Measurements from ENCODE around the gene LPP. TPM values are rescaled to one million over a fixed set of nuclear protein-coding genes. Genes with fewer than 3 reads are reported as not detected.
A peak's percentile ranks its signal among the peaks of the same experiment; 100 is the strongest.

Gene LPP
- total RNA-seq, 4 donors from 2014 or later, result 1,872 to 3,079 (median 2,300) TPM

DNA sequence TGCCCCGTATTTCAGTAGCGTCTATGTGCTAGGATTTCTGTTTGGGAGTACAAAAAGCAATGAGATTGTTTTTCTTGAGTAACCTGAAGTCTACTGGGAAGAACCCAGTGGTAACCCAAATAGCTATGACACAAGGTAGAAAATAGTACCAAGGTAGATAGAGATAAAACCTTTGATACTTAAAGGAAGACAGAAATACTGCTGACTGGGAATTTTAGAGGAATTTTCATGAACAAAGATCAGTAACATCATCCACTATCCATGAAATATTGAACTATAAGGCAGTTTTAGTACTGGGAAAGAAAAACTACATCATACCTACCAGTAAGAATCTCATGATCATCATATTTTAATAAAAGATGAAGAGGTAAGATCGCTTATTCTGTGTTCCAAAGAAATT, 489.8 kb downstream of the LPP start:
- DNase-seq (ENCODE audit: extremely low spot score), result no peak
- H3K27me3 ChIP-seq, result no peaks in the 10 kb centered on the region
- no peaks in the 10 kb centered on the region for H3K36me3 ChIP-seq
- 93% methylated on average over 3 of the region's 3 CpGs for WGBS
- intact Hi-C loops (cut with DNase I), result no loop called here
- peaks cover 31 to 73% (median 62%) of the 10 kb centered on the region in 4 donors for H3K4me1 ChIP-seq
- H3K4me3 ChIP-seq, result no peak overlapping the region
- H3K27ac ChIP-seq (replicated peaks in 1 of 4), result peak overlapping the region in 2 of 4 donors; percentile 14 to 15
- H3K9me3 ChIP-seq, result no peaks in the 10 kb centered on the region
- TF ChIP-seq POLR2AphosphoS5 (IDR thresholded peaks at IDR 0.05) (no peak), POLR2A (IDR thresholded peaks at IDR 0.05; ENCODE audit: low read depth) (no peak), EP300 (IDR thresholded peaks at IDR 0.05) (no peak)
- TF ChIP-seq, protein P1, sequence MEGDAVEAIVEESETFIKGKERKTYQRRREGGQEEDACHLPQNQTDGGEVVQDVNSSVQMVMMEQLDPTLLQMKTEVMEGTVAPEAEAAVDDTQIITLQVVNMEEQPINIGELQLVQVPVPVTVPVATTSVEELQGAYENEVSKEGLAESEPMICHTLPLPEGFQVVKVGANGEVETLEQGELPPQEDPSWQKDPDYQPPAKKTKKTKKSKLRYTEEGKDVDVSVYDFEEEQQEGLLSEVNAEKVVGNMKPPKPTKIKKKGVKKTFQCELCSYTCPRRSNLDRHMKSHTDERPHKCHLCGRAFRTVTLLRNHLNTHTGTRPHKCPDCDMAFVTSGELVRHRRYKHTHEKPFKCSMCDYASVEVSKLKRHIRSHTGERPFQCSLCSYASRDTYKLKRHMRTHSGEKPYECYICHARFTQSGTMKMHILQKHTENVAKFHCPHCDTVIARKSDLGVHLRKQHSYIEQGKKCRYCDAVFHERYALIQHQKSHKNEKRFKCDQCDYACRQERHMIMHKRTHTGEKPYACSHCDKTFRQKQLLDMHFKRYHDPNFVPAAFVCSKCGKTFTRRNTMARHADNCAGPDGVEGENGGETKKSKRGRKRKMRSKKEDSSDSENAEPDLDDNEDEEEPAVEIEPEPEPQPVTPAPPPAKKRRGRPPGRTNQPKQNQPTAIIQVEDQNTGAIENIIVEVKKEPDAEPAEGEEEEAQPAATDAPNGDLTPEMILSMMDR (IDR thresholded peaks at IDR 0.05), result no peak

- Histone ChIP-seq H3K27ac (replicated peaks in 1 of 4) (peak overlapping the region in 3 of 4 donors; percentile 8 to 39 (median 35)), H3K4me1 (peaks cover 25 to 81% (median 55%) of the 10 kb centered on the region in 4 donors), H3K4me3 (no peak overlapping the region), H3K9me3 (no peaks in the 10 kb centered on the region), H3K36me3 (no peaks in the 10 kb centered on the region), H3K27me3 (no peaks in the 10 kb centered on the region)
- TF ChIP-seq EP300 (IDR thresholded peaks at IDR 0.05) (no peak), POLR2AphosphoS5 (IDR thresholded peaks at IDR 0.05) (no peak), POLR2A (IDR thresholded peaks at IDR 0.05; ENCODE audit: low read depth) (no peak)
- TF ChIP-seq, protein P1 (IDR thresholded peaks at IDR 0.05), result no peak
- 0% methylated on average over 1 of the region's 1 CpG for WGBS
- no peak for DNase-seq (ENCODE audit: extremely low spot score)
- intact Hi-C loops (cut with DNase I), result no loop called here
These were observed 492.6 kb downstream of the LPP start for GRCh38 chr3:188646592-188646991.

DNA sequence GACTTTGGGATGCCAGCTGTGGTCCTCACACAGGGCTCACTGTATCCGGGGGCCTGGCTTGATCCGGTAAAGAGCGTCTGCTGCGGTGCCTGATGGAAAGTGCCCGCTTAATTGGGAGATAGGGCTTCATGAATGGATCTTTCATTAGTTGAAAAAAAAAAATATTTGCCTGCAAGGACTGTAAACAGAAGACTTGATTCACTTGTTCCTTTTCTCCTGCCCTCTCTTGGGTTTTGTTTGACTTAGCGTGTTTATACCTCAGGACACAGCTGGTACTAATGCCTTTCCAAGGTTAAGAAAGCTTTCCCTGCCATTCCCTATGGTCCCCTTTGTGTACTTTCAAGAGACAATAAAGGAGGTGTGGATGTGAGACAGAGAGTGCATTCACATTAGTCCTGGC, 493.3 kb downstream of the LPP start:
- DNase-seq (ENCODE audit: extremely low spot score), result no peak
- H3K4me1 ChIP-seq, result peaks cover 20 to 80% (median 51%) of the 10 kb centered on the region in 4 donors
- no peak for TF ChIP-seq POLR2AphosphoS5 (IDR thresholded peaks at IDR 0.05)
- TF ChIP-seq, protein P1 (IDR thresholded peaks at IDR 0.05), result no peak
- no peak for TF ChIP-seq POLR2A (IDR thresholded peaks at IDR 0.05; ENCODE audit: low read depth)
- no peak for TF ChIP-seq EP300 (IDR thresholded peaks at IDR 0.05)
- intact Hi-C loops (cut with DNase I), result no loop called here
- no peaks in the 10 kb centered on the region for H3K36me3 ChIP-seq
- H3K27me3 ChIP-seq, result no peaks in the 10 kb centered on the region
- 85% methylated on average over 6 of the region's 6 CpGs for WGBS
- no peak overlapping the region for H3K4me3 ChIP-seq
- peak overlapping the region in 3 of 4 donors; percentile 8 to 39 (median 35) for H3K27ac ChIP-seq (replicated peaks in 1 of 4)
- H3K9me3 ChIP-seq, result no peaks in the 10 kb centered on the region

GRCh38 chr3:188649521-188649920, 495.6 kb downstream of the LPP start:
- intact Hi-C loops (cut with DNase I), result no loop called here
- no peak for DNase-seq (ENCODE audit: extremely low spot score)
- Histone ChIP-seq H3K9me3 (no peaks in the 10 kb centered on the region), H3K27ac (replicated peaks in 1 of 4) (no peak overlapping the region), H3K4me1 (peaks cover 20 to 79% (median 50%) of the 10 kb centered on the region in 4 donors), H3K4me3 (no peak overlapping the region), H3K27me3 (no peaks in the 10 kb centered on the region), H3K36me3 (no peaks in the 10 kb centered on the region)
- WGBS, result 80% methylated on average over 2 of the region's 2 CpGs
- no peak for TF ChIP-seq POLR2A (IDR thresholded peaks at IDR 0.05; ENCODE audit: low read depth)
- TF ChIP-seq POLR2AphosphoS5 (IDR thresholded peaks at IDR 0.05), result peak in 1 of 2 donors; percentile 0
- TF ChIP-seq, protein P1 (IDR thresholded peaks at IDR 0.05), result no peak
- TF ChIP-seq EP300 (IDR thresholded peaks at IDR 0.05), result no peak
